HG03432 (cell line): Measurements from ENCODE around the gene LRRIQ1.

Experiments used
- ATAC-seq: cut with Tn5 transposase; IDR thresholded peaks from one replicate; pipeline ENCODE4 v1.9.1; 2021; ENCODE audit warnings: mild to moderate bottlenecking, moderate library complexity; ENCODE audit not compliant: unreplicated experiment

The LRRIQ1 gene

GRCh38 chr12:85279449-85280164, 243.5 kb downstream of the LRRIQ1 start:
- ATAC-seq, result peak; percentile 3

DNA sequence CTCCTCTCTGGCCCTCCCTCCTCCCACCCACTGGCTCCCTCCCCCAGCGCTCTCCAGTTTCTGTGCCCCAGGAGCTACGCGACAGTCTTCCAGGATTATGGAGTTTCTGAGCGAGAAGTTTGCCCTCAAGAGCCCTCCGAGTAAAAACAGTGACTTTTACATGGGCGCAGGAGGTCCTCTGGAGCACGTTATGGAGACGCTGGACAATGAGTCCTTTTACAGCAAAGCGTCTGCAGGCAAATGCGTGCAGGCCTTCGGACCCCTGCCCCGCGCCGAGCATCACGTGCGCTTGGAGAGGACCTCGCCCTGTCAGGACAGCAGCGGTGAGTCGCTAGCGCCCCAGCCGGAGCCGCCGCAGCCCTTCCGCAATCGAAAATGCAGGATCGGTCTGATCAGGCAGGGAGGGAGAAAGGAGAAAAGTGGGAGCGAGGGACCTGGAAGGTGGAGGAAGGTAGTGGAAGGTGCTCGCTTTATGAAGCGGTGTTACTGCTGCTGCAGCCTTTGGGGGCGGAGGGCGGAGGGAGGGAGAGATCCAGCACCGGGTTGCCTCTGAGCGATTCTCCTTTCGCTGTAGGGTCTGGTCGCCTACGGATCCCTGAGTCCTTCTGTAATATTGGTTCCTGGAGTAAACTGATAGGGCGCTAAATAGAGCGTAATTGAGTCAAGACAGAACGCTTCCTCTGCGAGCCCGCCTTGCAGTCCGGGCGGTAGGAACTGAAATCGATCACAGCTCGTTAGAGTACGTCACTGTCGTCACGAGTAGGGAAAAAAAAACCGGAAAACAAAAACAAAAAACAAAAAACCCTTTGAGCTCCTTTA, 244.2 kb downstream of the LRRIQ1 start, which contains the start of gene ALX1:
TSS of gene ALX1 (plus strand) at position 56 of the 819 bp plus-strand sequence. CDS start at position 98, 42 bp downstream.
- peak; percentile 79 for ATAC-seq

DNA sequence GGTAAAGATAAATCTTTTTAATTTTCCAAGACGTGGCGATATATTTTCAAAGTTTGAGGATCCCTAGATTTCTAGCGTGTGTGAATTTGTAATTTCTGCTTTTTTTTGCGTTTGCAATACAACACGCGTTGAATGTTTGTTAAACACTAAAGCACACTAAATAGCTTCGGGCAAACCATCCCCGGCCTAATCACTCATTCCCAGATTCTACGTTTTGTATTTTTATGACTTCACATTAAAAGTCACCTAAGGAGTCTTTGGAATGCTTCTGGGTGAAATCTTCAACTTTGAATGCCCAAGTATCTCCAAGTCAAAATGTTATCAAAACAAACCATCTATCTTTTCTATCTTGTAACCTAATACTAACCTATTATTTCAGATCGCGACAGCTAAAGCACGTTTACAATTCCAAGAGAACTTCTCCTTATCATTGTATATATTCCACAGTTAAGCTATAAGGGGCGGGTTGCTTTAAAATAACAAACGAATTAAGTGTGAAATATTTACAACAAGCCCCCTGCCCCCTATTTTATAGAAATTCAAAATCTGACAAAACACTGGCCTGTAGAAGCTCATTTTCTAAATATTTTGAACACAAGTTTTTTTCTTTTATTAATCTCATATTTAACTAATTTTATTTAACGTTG, 245.0 kb downstream of the LRRIQ1 start:
- no peak for ATAC-seq

- no peak for ATAC-seq
These were observed 245.6 kb downstream of the LRRIQ1 start for GRCh38 chr12:85281636-85282312.

GRCh38 chr12:85283560-85283959, 247.4 kb downstream of the LRRIQ1 start:
- ATAC-seq, result no peak
